ENCODE measurements around the gene EPX.

The EPX gene

GRCh38 chr17:58228679-58229078 lies 36.2 kb downstream of the EPX start:
- Mint-ChIP-seq H3K4me3 (no peak overlapping the region), H3K27me3 (ENCODE audit: low read depth) (peaks cover 58% of the 10 kb centered on the region), H3K4me1 (ENCODE audit: low read depth) (peaks cover 1% of the 10 kb centered on the region), H3K36me3 (ENCODE audit: low read depth) (no peaks in the 10 kb centered on the region), H3K9me3 (no peaks in the 10 kb centered on the region), H3K27ac (no peak overlapping the region)

GRCh38 chr17:58229384-58229783 lies 36.9 kb downstream of the EPX start:
- Mint-ChIP-seq H3K4me1 (ENCODE audit: low read depth) (peaks cover 1% of the 10 kb centered on the region), H3K27me3 (ENCODE audit: low read depth) (peaks cover 56% of the 10 kb centered on the region), H3K9me3 (no peaks in the 10 kb centered on the region), H3K27ac (no peak overlapping the region), H3K4me3 (no peak overlapping the region), H3K36me3 (ENCODE audit: low read depth) (no peaks in the 10 kb centered on the region)

GRCh38 chr17:58229881-58230280 lies 37.4 kb downstream of the EPX start:
- Mint-ChIP-seq H3K4me1 (ENCODE audit: low read depth) (peaks cover 1% of the 10 kb centered on the region), H3K27ac (no peak overlapping the region)

GRCh38 chr17:58231641-58232040 lies 39.1 kb downstream of the EPX start:
- Mint-ChIP-seq H3K4me1 (ENCODE audit: low read depth) (peaks cover 1% of the 10 kb centered on the region), H3K9me3 (no peaks in the 10 kb centered on the region), H3K4me3 (no peak overlapping the region), H3K36me3 (ENCODE audit: low read depth) (no peaks in the 10 kb centered on the region), H3K27me3 (ENCODE audit: low read depth) (peaks cover 63% of the 10 kb centered on the region), H3K27ac (no peak overlapping the region)

More at GRCh38 chr17:58229881-58230280, 37.4 kb downstream of the EPX start:
- no peaks in the 10 kb centered on the region for H3K36me3 Mint-ChIP-seq (ENCODE audit: low read depth)
- H3K9me3 Mint-ChIP-seq: no peaks in the 10 kb centered on the region
- H3K4me3 Mint-ChIP-seq: no peak overlapping the region
- peaks cover 57% of the 10 kb centered on the region for H3K27me3 Mint-ChIP-seq (ENCODE audit: low read depth)

- peaks cover 61% of the 10 kb centered on the region for H3K27me3 Mint-ChIP-seq (ENCODE audit: low read depth)
- no peak overlapping the region for H3K4me3 Mint-ChIP-seq
- H3K4me1 Mint-ChIP-seq (ENCODE audit: low read depth): peaks cover 1% of the 10 kb centered on the region
- H3K36me3 Mint-ChIP-seq (ENCODE audit: low read depth): no peaks in the 10 kb centered on the region
- no peak overlapping the region for H3K27ac Mint-ChIP-seq
- H3K9me3 Mint-ChIP-seq: no peaks in the 10 kb centered on the region
Measured at GRCh38 chr17:58232707-58233156, 40.2 kb downstream of the EPX start.

- no peaks in the 10 kb centered on the region for H3K36me3 Mint-ChIP-seq (ENCODE audit: low read depth)
- H3K4me3 Mint-ChIP-seq: no peak overlapping the region
- peaks cover 57% of the 10 kb centered on the region for H3K27me3 Mint-ChIP-seq (ENCODE audit: low read depth)
- peaks cover 1% of the 10 kb centered on the region for H3K4me1 Mint-ChIP-seq (ENCODE audit: low read depth)
- no peaks in the 10 kb centered on the region for H3K9me3 Mint-ChIP-seq
- H3K27ac Mint-ChIP-seq: no peak overlapping the region
Measured at GRCh38 chr17:58233543-58233942, 41.0 kb downstream of the EPX start.

GRCh38 chr17:58234512-58234911 lies 42.0 kb downstream of the EPX start:
- peaks cover 61% of the 10 kb centered on the region for H3K27me3 Mint-ChIP-seq (ENCODE audit: low read depth)
- H3K9me3 Mint-ChIP-seq: no peaks in the 10 kb centered on the region

GRCh38 chr17:58235821-58236220 lies 43.3 kb downstream of the EPX start:
- H3K27me3 Mint-ChIP-seq (ENCODE audit: low read depth): peaks cover 70% of the 10 kb centered on the region
- peaks cover 1% of the 10 kb centered on the region for H3K4me1 Mint-ChIP-seq (ENCODE audit: low read depth)
- H3K4me3 Mint-ChIP-seq: no peak overlapping the region
- H3K27ac Mint-ChIP-seq: no peak overlapping the region
- H3K36me3 Mint-ChIP-seq (ENCODE audit: low read depth): no peaks in the 10 kb centered on the region
- no peaks in the 10 kb centered on the region for H3K9me3 Mint-ChIP-seq

More at GRCh38 chr17:58234512-58234911, 42.0 kb downstream of the EPX start:
- no peak overlapping the region for H3K4me3 Mint-ChIP-seq
- H3K36me3 Mint-ChIP-seq (ENCODE audit: low read depth): no peaks in the 10 kb centered on the region
- H3K27ac Mint-ChIP-seq: no peak overlapping the region
- H3K4me1 Mint-ChIP-seq (ENCODE audit: low read depth): peaks cover 1% of the 10 kb centered on the region

GRCh38 chr17:58236394-58236793 lies 43.9 kb downstream of the EPX start:
- Mint-ChIP-seq H3K9me3 (no peaks in the 10 kb centered on the region), H3K27ac (no peak overlapping the region), H3K4me3 (no peak overlapping the region), H3K27me3 (ENCODE audit: low read depth) (peaks cover 69% of the 10 kb centered on the region), H3K4me1 (ENCODE audit: low read depth) (peaks cover 1% of the 10 kb centered on the region), H3K36me3 (ENCODE audit: low read depth) (no peaks in the 10 kb centered on the region)

- Mint-ChIP-seq H3K27me3 (ENCODE audit: low read depth) (peaks cover 62% of the 10 kb centered on the region), H3K36me3 (ENCODE audit: low read depth) (no peaks in the 10 kb centered on the region), H3K27ac (no peak within 1 kb of the TSS), H3K4me1 (ENCODE audit: low read depth) (no peaks in the 10 kb centered on the region), H3K9me3 (no peaks in the 10 kb centered on the region), H3K4me3 (no peak within 1 kb of the TSS)
Measured at GRCh38 chr17:58238147-58238634, 45.7 kb downstream of the EPX start, which contains the start of gene LPO. Gene LPO, plus strand, starts transcription at chr17:58238584. Its CDS starts 4,396 bp downstream, at chr17:58242980.

- H3K4me1 Mint-ChIP-seq (ENCODE audit: low read depth): peaks cover 2% of the 10 kb centered on the region
- no peaks in the 10 kb centered on the region for H3K9me3 Mint-ChIP-seq
- peaks cover 66% of the 10 kb centered on the region for H3K27me3 Mint-ChIP-seq (ENCODE audit: low read depth)
- H3K27ac Mint-ChIP-seq: no peak overlapping the region
- H3K4me3 Mint-ChIP-seq: no peak overlapping the region
- H3K36me3 Mint-ChIP-seq (ENCODE audit: low read depth): no peaks in the 10 kb centered on the region
Measured at GRCh38 chr17:58239987-58240386, 47.5 kb downstream of the EPX start.

- Mint-ChIP-seq H3K9me3 (no peaks in the 10 kb centered on the region), H3K27ac (no peak overlapping the region), H3K4me3 (no peak overlapping the region), H3K27me3 (ENCODE audit: low read depth) (peaks cover 49% of the 10 kb centered on the region), H3K36me3 (ENCODE audit: low read depth) (no peaks in the 10 kb centered on the region), H3K4me1 (ENCODE audit: low read depth) (peaks cover 2% of the 10 kb centered on the region)
Measured at GRCh38 chr17:58242171-58242784, 49.8 kb downstream of the EPX start.

GRCh38 chr17:58244963-58245362 lies 52.4 kb downstream of the EPX start:
- H3K36me3 Mint-ChIP-seq (ENCODE audit: low read depth): no peaks in the 10 kb centered on the region
- H3K4me1 Mint-ChIP-seq (ENCODE audit: low read depth): peaks cover 9% of the 10 kb centered on the region
- no peaks in the 10 kb centered on the region for H3K9me3 Mint-ChIP-seq
- peaks cover 35% of the 10 kb centered on the region for H3K27me3 Mint-ChIP-seq (ENCODE audit: low read depth)
- H3K4me3 Mint-ChIP-seq: no peak overlapping the region
- no peak overlapping the region for H3K27ac Mint-ChIP-seq

GRCh38 chr17:58245428-58246103 lies 53.0 kb downstream of the EPX start:
- Mint-ChIP-seq H3K4me1 (ENCODE audit: low read depth) (peaks cover 12% of the 10 kb centered on the region), H3K9me3 (no peaks in the 10 kb centered on the region), H3K27ac (no peak overlapping the region), H3K4me3 (no peak overlapping the region), H3K27me3 (ENCODE audit: low read depth) (peaks cover 36% of the 10 kb centered on the region), H3K36me3 (ENCODE audit: low read depth) (no peaks in the 10 kb centered on the region)

- H3K36me3 Mint-ChIP-seq (ENCODE audit: low read depth): no peaks in the 10 kb centered on the region
- H3K4me1 Mint-ChIP-seq (ENCODE audit: low read depth): peaks cover 12% of the 10 kb centered on the region
- no peak overlapping the region for H3K4me3 Mint-ChIP-seq
- no peaks in the 10 kb centered on the region for H3K9me3 Mint-ChIP-seq
- peaks cover 38% of the 10 kb centered on the region for H3K27me3 Mint-ChIP-seq (ENCODE audit: low read depth)
- no peak overlapping the region for H3K27ac Mint-ChIP-seq
Measured at GRCh38 chr17:58246104-58246740, 53.7 kb downstream of the EPX start.

Measured in T-helper 1 cell treated with Interleukin-12 subunit alpha and Interleukin-12 subunit beta and Interleukin-4 antibody, amounts not matched to agents 30 μg/mL and 1 μg/mL, for 36 hours (primary cell).